RCC 7860 (cell line): Measurements from ENCODE around the gene PPIP5K2.
"Not testable (repeated sequence)": the region's sequence is repeated elsewhere in the genome, so short reads cannot be mapped to it uniquely, and the experiment has no call there.

Experiments
- DNase-seq: peaks from one replicate; pipeline ENCODE4 v3.0.0-alpha.2; 2015; ENCODE audit warnings: low spot score
- FAIRE-seq: peaks from 2 replicates; lab custom pipeline; 2012; peaks lifted over from hg19 to GRCh38; lab: Jason Lieb, UNC

The PPIP5K2 gene

DNA sequence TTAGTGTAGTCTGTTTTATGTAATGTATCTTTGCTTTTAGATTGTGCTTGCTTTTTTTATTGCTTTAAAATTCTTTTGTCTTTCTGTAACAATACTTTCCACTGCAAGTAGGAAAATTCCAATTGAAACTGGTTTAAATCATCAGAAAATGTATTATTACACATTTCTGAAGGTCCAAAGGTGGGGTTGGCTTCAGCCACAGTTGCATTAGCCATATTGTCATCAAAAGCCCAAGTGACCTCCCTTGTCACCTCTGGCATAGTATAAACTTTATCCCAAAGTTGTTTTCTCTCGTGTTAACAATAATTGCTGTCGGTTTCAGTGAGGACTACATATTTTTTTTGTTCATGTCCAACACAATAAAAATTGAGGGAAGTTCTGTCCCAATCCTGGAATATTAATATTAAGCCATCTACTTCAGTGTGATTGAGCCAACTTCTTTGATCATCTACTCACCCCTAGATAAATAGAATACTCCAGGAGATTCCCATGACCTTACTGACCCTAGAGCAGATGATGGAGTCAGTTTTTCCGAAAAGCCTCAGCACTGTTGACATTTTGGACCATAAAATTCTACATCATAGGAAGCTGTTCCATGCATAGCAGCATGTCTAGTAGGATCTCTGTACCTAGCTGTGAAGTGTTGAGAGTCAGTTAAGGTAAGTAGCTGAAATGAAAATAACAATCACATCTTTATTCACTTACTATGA is 86.0 kb downstream of the PPIP5K2 start:
- DNase-seq (no peak), FAIRE-seq (no peak)

DNA sequence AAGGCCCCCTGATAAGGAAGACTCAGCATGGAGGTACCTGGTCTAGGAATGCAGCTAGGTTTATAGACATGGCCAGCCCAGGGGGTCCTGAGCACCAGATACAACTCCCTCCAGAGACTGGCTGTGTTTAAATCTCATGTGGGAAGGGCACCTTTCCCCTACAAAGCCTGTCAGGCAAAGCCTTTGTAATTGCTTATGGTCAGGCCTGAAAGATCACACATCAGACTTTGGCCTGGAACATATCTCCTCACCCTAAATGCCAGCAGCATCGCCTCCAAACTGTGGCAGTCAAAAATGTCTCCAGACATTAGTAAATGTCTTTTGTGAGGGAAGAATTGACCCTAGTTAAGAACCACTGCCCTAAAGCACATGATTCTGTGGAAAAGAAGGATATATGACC is 86.9 kb downstream of the PPIP5K2 start:
- DNase-seq (no peak), FAIRE-seq (no peak)

DNA sequence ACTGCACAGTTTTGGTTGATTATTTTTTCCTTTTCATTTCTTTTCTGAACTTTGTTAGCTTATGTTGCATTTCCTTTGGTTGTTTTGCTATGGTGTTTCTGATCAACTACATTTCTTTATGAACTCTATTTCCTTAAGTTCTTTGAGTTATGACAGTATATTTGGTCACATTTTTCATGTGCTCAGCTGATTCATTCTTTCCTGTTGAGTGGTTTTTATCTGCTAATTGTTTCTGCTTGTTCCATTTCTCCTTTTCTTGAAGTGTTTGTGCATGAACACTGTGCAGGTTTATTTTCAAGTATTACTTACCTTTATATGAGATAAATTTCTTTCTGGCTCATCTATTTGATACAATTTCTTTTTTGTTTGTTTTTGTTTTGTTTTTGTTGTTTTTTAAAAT is 87.6 kb downstream of the PPIP5K2 start:
- no peak for FAIRE-seq
- DNase-seq, result no peak

DNA sequence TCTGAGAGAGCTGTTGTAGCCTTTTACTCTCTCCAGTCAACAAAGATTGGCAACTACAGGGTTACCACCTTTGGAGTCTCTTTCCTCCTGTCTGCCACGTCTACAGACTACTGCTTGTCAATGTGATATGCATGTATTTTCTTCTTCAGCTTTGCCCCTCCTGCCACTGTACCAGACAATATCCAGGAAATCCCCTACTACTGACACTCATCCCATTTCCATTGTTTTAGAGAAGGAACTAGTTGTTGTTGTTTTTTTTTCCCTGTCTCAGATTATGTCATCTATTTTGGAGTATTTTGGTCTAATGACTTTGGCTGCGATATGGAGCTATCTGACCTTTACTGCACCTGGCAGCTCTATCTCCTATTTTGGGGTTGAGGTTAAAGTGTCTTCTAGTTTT is 88.4 kb downstream of the PPIP5K2 start:
- DNase-seq, result no peak
- FAIRE-seq, result no peak

DNA sequence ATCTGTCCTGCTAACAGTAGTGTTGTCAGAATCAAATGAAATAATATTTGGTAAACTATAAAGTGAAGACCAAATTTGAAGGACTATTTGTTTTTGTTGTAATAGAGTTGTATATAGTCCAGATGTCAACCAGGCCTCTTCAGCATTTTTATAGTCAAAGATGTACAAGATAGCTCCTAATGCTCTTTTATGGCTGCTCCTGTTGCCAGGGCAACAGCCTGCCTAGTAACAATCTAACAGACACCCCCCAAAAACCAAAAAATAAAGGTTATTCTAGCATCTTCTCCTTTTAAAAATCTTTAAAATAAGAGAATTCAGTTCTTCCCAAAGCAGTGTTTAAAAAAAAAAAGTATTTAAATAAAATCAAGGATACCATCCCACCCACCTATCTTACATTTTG is 89.0 kb downstream of the PPIP5K2 start:
- no peak for DNase-seq
- no peak for FAIRE-seq

DNA sequence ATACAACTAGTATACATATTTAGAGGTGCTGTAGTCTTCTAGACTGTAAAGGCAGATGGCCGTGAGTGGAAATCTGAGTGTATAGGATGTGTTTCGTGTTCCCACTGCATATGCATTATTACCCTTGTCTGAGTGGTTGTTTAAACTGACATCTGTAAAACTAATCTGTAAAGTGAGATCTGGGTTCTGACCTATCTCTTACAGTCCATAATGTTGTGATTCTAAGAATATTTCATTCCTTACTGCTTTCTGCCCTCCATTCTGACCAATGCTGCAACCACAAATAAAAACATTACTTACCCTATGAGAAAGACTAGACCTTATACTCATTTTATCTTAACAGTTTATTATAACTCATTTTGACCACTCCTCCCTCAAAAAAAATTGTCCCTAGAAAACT is 90.9 kb downstream of the PPIP5K2 start:
- FAIRE-seq, result no peak
- DNase-seq, result no peak

DNA sequence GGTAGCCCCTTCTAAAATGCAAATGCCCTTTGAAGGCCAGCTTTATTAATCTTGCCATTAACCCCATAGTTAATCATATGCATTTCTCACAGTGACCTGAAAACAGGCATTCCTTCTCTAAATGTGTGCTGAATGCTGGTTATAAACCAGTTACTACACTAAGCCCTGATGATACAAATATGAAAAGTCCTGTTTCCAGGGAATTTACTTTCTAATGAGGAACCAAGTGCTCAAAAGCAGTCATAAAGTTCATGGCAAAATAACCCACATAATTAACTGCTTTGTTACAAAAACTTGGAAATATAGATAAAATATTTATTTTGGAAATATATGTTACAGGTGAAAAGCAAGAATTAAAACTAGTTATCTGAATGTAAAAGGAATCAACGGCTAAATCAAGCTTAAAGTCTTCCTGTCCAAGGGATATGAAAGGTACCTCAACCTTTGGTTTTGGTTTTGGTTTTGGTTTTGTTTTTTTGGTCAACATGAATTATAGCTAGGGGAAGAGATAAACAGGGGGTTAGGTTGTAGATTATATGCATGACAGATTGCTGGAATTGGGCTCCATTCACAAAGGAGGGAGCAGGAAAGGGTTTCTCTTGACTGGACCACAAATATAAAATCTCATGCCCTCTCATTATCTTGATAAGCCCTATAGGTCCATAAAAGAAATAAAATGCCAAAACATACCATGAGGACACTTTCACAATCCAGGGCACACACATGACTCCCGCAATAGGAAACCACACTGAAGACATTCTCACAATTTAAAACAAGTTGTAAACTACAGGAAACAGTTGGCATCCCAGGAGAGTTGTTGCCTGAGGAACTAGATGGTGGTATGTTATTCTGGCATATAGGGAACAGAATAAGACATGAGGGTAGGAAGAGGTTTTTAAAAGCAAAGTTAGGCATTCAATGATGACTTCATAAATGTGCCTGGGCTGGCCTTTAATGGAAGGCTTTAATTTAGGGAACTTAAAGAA is 91.8 kb downstream of the PPIP5K2 start:
- DNase-seq, result no peak
- no peak for FAIRE-seq

DNA sequence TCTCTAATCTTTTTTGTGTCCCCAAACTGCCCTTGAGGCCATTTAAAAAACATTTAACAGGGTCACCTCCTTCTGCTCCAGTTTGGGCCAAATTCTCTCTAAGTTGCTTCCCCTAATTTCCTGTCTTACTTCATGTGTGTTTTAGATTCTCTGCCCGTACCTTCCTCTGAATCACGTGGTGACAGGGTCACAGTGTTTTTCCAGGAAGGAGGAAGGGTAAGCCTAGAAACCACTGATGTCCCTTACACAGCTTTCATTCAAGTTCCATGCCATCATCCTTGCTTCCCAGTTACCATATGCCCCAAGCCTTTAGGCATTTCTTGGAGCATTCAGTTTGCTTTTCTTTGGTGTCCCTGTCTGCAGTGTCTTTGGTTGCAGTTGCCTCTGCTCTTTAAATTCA is 96.0 kb downstream of the PPIP5K2 start:
- no peak for DNase-seq
- no peak for FAIRE-seq

DNA sequence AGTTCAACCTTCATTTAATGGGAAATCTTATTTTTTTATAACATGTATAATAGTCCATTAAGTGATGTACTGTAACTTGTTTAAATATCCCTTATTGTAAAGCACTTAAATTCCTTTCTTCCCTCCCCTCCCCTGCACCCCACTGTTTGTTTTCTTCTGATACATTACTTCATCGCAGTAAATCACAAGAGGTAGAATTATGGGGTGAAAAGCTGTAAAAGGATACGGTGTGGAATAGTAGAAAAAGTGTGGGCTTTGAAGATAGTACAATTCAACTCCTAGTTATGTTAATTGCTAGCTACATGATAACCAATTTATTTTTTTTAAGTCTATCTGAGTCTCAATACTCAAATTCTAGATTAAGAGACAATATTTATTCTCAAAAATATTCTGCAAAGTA is 96.6 kb downstream of the PPIP5K2 start:
- no peak for DNase-seq
- no peak for FAIRE-seq

DNA sequence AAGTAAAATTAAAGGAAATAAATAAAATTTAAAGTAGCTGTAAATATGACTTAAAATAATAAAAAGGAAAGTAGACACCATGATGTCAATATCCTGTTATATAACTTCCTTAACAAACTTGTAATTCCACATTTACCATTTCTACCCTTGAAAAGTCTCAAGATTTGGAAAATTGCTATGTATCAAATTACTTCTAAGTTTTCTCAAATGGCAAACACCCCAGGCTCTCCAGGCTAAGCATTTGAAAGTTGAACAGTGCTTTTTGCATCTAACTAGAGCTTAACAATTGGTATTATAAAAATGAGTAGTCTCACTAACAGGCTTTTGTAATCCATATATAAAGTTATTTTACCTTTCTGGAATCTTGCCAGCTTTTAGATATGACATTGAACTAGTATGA is 97.0 kb downstream of the PPIP5K2 start:
- DNase-seq, result no peak
- FAIRE-seq, result no peak

DNA sequence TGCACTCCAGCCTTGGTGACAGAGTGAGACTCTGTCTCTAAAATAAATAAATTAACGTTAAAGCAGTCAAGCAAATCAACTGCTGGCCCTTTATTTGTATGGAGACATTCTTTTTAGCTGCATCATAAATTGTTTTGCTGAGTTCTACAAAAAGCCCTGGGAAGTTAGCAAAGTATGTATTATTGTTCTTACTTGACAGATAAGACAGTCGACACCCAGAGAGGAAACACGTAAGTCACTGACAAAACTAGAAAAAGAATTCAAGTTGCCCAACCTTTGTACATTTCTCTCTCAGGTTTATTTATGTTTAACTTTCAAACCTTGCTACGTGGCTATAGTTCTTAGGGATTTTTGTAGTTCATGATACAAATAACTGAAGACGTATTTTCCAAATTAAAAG is 98.1 kb downstream of the PPIP5K2 start:
- peak; percentile 49 for DNase-seq

DNA sequence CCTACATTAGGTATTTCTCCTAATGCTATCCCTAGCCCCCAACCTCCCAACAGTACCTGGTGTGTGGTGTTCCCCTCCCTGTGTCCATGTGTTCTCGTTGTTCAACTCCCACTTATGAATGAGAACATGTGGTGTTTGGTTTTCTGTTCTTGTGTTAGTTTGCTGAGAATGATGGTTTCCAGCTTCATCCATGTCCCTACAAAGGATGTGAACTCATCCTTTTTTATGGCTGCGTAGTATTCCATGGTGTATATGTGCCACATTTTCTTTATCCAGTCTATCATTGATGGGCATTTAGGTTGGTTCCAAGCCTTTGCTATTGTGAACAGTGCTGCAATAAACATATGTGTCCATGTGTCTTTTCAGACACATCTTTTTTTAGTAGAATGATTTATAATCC is 99.0 kb downstream of the PPIP5K2 start:
- not testable (repeated sequence) for DNase-seq, FAIRE-seq

More for the DNA sequence above, 98.1 kb downstream of the PPIP5K2 start:
- no peak for FAIRE-seq

DNA sequence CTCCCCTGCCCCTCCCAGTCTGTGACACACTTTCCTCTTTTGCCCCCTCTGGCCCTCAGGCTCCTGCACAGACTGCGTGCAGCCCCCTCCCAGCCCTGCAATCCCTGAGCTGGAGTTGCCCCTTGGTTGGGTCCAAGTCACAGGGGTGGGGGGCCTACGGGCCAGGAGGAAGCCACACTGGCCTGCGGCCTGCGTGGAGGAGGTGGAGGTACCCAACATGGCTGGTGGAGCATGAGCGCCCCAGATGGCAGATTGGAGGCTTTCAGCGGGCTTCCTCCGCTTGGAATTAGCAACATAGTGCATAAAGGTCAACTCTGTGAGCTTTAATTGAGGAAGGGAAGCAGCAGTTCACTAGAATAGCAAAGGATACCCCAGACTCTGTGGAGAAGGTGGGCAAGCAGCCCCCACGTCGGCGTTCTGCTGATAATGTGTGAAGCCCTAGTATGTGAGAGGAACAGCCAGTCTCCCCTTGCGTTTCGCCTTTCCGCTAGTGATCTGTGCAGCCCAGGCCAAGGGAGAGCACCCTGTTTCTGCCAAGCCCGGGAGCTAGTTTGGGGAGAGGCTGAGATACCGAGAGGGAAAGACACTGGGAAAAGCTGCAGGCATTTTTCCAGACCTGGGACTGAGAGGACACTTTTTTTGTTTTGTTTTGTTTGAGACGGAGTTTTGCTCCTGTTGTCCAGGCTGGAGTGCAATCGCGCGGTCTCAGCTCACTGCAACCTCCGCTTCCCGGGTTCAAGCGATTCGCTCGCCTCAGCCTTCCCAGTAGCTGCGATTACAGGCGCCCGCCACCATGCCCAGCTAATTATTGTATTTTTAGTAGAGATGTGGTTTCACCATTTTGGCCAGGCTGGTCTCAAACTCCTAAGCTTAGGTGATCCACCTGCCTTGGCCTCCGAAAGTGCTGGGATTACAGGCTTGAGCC is 103.2 kb downstream of the PPIP5K2 start:
- FAIRE-seq (no peak), DNase-seq (no peak)

DNA sequence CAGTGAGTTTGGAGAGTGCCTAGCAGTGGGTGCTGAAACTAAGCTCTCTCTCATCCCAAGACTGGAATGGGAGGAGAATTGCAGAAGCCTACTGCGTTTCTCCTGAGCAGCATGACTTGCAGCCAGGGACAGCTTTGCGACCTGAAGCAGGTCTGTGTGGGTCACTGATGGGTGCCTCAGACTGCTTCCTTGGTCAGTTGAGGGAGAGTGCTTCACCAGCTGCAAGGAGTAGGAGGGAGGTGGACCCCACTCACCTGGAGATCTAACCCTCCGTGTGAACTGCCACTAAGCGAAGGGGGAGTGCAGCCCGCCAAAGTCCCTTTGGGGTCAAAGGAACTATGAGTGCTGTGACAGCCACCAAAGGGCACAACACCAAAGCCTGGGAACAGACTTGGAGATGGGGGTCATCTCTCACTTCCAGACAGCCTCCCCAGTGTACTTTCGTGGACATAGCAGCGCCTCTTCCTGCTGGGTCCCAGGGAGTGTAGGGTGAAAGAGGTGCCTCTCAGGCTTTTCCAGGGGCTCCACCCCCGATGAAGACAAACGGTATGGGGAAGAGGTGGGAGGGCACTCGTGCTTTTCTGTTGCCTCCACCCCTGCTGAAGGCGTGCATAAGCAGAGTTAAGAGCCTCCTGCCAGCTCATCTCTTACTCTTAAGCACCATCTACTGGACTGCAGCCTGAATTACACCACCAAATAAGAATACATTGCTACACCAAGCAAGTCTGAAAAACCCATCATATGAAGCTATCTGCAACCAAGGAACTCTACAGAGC is 104.2 kb downstream of the PPIP5K2 start:
- FAIRE-seq, result no peak

DNA sequence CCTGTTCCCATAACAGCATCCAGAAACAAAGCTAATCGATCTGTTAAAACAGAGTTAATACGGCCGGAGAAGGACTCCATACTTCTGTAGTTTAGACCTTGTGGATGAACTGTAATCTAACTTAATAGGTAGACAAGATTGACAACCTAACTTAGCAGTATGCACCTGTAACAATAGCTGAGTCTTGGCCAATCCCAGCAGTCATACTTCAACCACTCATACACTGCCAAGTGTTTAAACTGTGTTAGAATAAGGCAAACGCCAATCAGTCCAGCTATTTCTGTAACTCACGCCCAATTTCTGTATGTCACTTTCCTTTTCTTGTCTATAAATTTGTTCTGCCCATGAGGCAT is 104.8 kb downstream of the PPIP5K2 start:
- DNase-seq, result no peak
- no peak for FAIRE-seq

More for the DNA sequence above, 104.2 kb downstream of the PPIP5K2 start:
- peak; percentile 41 for DNase-seq

DNA sequence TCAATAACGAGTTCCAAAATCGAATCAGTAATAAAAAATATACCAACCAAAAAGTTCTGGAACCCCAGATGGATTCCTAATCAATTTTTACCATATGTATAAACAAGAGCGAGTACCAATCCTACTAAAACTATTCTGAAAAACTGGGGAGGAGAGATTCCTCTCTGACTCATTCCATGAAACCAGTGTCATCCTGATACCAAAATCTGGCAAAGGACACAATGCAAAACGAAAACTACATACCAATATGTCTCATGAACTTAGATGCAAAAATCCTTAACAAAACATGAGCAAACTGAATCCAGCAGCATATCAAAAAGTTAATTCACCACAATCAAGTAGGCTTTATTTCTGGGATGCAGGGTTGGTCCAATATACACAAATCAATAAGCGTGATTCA is 108.0 kb downstream of the PPIP5K2 start:
- DNase-seq (no peak), FAIRE-seq (no peak)

DNA sequence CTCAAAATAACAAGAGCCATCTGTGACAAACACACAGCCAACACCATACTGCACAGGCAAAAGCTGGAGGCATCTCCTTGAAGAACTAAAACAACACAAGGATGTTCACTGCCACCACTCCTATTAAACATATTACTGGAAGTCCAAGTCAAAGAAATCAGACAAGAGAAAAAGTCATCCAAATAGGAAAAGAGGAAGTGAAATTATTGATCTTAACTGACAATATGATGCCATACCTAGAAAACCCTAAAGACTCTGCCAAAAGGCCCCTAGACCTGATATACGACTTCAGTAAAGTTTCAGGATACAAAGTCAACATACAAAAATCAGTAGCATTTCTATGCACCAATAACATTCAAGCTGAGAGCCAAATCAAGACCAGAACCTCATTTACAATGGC is 108.5 kb downstream of the PPIP5K2 start:
- FAIRE-seq (no peak), DNase-seq (no peak)

DNA sequence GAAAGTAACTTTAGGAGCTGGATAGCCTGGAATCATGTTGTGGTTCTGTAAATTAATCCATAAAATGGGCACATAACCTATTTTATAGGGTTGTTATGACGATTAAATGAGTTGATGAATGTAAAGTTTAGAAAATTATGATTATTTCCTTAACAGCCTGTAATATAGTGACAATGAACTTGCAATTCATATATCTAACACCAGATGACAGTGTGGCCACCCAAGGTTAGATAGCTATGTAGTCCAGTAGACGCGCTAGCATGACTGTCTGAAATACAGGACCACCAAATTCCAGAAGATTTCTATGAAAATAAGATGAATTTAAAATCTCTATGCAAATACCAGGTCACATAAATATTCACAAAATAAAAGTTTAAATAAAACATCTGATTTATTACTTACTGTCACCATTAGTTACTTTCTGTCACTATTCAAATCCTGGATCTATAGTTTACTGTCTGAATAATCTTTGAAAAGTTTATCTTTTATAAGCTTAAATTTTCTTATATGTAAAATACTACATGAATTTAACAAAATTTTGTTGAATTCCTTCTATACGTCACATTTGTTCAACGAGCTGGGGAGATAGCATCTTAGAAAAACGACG is 112.4 kb downstream of the PPIP5K2 start:
- DNase-seq, result peak; percentile 13

DNA sequence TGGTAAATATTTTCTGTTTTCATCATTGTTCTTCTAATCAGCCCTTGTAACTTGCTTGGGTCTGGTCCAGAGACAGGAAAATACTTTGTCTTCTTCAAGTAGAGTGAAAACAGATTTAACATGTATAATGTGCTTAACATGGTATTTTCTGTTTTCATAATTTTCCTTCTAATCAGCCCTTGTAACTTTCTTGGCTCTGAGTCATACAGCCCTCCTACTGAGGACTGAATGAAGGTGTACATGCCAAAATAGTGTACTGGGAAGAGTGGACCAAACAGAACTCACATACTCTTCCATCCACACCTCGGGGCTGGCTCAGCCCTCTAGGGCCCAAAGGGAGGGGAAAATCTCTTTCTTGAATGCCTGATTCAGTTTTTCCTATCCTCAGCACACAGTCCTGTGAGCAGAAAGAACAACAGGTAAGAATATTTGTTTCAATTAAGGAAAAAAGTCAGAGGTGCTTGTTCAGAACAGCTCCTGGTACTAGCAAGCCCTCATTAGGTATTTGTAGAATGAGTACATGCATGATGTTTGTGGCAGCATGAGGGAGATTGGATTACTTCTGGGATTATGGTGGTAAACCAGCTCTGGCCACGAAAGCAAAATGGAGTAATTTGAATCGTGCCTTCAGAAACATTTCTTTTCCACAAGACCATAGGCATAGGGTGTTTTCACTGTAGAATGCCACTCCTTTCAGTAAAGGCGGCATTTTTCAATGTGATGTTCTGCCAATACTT is 114.3 kb downstream of the PPIP5K2 start:
- no peak for FAIRE-seq

More for the DNA sequence above, 112.4 kb downstream of the PPIP5K2 start:
- peak; percentile 47 for FAIRE-seq

More for the DNA sequence above, 114.3 kb downstream of the PPIP5K2 start:
- DNase-seq, result no peak
